Fibroblast of the aortic adventitia (primary cell): ENCODE results near the gene SPECC1. TPM values are rescaled to one million over a fixed set of nuclear protein-coding genes. Genes with fewer than 3 reads are reported as not detected.

Experiments
- DNase-seq: peaks from one replicate; pipeline ENCODE4 v3.0.0-alpha.2; 2010; ENCODE audit warnings: low read depth
- H3K4me3 ChIP-seq: 2 replicates; pipeline ENCODE4 v1.5.1; 2011; ENCODE audit warnings: low read depth, mild to moderate bottlenecking, control low read depth, low read length, moderate library complexity
- total RNA-seq: library from RNA; depleted of rRNA; stranded (reverse); fragments of >200 nt; gene quantifications from 2 replicates; pipeline ENCODE4 v1.2.3, GENCODE V29; 2012; ENCODE audit warnings: low replicate concordance
- TF ChIP-seq, protein P1 (sequence below): IDR thresholded peaks from 2 replicates; pipeline ENCODE4 v1.5.1; 2011; ENCODE audit warnings: mild to moderate bottlenecking, low read length, control low read depth, inconsistent platforms; ENCODE audit not compliant: insufficient read depth

SPECC1 gene
- total RNA-seq, 1 donor, result 16.8 TPM

- TF ChIP-seq, protein P1, sequence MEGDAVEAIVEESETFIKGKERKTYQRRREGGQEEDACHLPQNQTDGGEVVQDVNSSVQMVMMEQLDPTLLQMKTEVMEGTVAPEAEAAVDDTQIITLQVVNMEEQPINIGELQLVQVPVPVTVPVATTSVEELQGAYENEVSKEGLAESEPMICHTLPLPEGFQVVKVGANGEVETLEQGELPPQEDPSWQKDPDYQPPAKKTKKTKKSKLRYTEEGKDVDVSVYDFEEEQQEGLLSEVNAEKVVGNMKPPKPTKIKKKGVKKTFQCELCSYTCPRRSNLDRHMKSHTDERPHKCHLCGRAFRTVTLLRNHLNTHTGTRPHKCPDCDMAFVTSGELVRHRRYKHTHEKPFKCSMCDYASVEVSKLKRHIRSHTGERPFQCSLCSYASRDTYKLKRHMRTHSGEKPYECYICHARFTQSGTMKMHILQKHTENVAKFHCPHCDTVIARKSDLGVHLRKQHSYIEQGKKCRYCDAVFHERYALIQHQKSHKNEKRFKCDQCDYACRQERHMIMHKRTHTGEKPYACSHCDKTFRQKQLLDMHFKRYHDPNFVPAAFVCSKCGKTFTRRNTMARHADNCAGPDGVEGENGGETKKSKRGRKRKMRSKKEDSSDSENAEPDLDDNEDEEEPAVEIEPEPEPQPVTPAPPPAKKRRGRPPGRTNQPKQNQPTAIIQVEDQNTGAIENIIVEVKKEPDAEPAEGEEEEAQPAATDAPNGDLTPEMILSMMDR, result no peak
- DNase-seq, result no peak
- H3K4me3 ChIP-seq, result no peak overlapping the region
These were observed 78.5 kb downstream of the SPECC1 start for GRCh38 chr17:20087538-20088250.

DNA sequence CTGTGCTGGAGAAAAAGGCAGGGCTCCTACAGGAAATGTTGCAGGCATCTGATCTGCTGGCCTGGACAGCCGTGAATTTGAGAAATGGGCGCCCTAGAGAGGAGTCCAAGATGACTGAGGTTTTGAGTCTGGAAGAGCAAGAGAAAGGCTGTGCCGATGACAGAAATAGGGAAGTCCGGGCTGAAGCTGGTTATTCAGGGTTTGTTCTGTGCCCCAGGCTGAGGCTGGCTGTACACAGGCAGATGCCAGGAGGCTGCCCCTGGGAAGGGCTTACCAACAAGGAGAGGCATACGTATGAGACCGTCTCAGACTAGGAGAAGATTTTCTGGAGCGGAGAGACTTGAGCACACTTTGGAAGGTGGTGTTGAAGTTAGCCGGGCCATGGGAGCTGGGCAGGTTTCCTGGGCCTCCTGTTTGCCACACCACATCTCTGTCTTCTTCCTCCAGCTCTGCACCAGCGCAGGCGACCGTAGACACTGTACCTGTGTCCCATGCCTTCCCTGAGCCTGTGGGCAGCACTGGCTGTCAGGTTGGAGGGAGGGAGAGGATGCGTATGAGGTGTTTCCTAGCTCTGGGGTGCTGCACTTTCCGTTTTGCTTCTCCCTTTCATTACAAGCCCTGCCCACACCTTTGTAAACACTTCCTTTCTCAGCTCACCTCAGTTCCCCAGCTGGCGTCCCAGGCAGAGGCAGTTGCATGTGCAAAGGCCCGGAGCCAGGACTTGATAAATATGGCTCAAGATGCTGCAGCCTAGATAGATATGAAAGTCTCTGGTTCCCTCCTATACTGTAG lies 80.8 kb downstream of the SPECC1 start:
- TF ChIP-seq, protein P1, result no peak
- H3K4me3 ChIP-seq, result no peak overlapping the region
- no peak for DNase-seq

DNA sequence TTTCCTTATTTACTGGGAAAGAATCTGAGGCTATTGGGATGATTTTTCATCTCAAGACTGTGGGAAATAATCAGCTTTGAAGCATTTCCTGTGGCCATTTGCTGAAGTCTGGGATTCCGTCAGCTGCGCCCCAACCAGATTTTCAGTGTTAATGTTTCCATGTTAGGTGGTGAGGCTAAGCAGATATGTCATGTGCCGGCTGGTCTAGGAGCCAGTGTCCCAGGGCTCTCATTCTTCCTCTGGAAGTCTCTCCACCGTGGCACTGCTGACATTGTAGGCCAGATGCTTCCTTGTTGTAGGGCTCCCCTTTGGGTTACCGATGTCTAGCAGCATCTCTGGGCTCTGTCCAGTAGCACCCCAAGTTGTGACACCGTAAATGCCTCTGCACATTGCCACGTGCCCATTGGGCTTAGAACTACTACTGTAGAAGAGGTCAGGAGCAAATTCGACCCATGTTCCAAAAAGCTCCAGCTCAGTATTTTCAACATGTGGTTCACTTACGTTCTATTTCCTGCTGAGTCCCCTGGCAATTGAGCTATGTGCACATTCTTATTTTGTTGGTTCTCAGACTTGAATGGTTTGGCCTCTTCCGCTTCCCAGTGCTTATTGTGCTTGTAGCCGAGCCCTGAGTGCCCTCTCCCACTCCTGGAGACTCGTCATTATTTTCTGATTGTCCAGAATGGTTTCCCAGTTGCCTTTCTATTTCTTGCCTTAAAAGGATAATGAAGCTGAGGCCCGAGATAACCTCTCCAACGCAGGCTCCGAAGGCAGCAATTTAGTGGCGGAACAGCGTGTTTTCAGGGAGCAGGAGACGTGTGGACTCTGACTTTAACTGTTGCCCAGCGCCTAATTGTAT lies 82.2 kb downstream of the SPECC1 start:
- H3K4me3 ChIP-seq, result no peak overlapping the region
- TF ChIP-seq, protein P1, result no peak
- peak; percentile 58 for DNase-seq

GRCh38 chr17:20092261-20092867 lies 83.2 kb downstream of the SPECC1 start:
- DNase-seq, result no peak
- H3K4me3 ChIP-seq, result no peak overlapping the region
- TF ChIP-seq, protein P1, result no peak

DNA sequence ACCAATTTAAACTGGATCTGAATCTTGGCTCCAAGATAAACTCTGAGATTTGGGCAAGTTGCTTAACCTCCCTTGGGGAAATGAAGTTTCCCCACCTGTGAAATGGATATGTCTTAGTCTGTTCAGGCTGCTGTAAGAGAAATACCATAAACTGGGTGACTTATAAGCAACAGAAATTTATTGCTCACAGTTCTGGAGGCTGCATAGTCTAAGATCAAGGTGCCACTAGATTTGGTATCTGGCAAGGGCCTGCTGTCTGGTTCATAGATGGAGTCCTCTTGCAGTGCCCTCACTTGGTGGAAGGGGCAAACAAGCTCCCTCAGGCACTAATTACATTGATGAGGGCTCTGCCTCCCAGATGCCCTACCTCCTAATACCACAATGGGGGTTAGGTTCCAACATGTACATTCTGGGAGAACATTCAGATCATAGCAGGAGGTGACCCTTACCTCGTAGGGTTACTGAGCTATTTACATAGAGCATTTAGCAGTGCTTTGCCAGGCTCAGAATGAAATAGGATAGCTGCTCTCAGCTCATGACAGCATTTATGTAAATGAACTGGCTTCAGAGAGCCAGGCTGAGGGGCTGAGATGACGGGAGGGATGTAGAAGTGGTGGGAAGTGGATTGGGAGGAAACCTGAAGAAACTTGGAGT lies 83.9 kb downstream of the SPECC1 start:
- DNase-seq, result no peak
- TF ChIP-seq, protein P1, result no peak

DNA sequence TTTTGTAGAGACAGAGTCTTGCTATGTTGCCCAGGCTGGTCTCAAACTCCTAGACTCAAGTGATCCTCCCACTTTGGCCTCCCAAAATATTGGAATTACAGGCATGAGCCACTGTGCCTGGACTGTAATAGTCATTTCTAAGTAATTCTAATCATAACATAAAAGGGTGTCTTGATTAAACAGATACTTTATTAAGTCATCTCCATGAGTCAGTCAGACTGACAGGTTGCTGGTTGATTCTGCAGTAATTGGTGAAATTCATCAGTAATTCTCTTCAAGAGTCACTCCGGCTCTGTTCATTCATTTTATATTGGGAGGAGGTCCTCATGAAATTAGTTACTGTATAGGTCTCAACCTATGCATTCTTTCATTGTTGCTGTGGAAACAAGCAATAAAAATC lies 85.6 kb downstream of the SPECC1 start:
- no peak overlapping the region for H3K4me3 ChIP-seq
- TF ChIP-seq, protein P1, result no peak
- no peak for DNase-seq

More for the DNA sequence above, 83.9 kb downstream of the SPECC1 start:
- no peak overlapping the region for H3K4me3 ChIP-seq
